Testis (tissue), 2 donors: ENCODE data around the gene RPRML.

Source experiments
- POLR2A ChIP-seq: fragments of 450-650 bp; IDR thresholded peaks from one replicate; pipeline ENCODE4 v1.6.1; 2017; ENCODE audit warnings: antibody characterized with exemption, mild to moderate bottlenecking, moderate library complexity
- TF ChIP-seq, protein P1 (sequence below), 3 experiments: fragments of 450-650 bp in 2 of 3; fragments of 200-600 bp in 1 of 3; sonication (generic) in 1 of 3; IDR thresholded peaks; one replicate each; pipeline ENCODE4 v1.5.1; 2016 to 2019; ENCODE audit warnings: antibody characterized with exemption in 3 of 3, mild to moderate bottlenecking in 2 of 3, moderate library complexity in 1 of 3

DNA sequence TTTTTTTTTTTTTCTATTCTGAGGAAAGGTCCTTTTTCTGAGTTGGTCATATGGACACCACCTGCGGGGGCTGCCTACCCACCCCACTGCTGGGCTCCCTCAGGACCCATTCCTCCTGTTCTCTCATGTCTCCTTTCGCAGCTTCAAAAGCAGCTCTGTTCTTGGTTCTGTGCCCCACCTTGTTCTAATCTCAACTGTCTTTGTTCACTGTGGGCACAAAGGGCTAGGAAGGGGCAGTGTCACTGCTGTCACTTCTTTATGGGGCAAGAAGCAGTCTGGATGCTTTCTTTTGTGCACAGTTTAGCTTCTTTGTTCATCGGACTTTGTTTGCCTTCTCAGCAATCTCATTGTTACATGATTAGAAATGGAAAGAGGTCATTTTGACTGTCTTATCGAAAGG lies 49.0 kb downstream of the RPRML start:
- TF ChIP-seq POLR2A: no peak
- TF ChIP-seq, protein P1, sequence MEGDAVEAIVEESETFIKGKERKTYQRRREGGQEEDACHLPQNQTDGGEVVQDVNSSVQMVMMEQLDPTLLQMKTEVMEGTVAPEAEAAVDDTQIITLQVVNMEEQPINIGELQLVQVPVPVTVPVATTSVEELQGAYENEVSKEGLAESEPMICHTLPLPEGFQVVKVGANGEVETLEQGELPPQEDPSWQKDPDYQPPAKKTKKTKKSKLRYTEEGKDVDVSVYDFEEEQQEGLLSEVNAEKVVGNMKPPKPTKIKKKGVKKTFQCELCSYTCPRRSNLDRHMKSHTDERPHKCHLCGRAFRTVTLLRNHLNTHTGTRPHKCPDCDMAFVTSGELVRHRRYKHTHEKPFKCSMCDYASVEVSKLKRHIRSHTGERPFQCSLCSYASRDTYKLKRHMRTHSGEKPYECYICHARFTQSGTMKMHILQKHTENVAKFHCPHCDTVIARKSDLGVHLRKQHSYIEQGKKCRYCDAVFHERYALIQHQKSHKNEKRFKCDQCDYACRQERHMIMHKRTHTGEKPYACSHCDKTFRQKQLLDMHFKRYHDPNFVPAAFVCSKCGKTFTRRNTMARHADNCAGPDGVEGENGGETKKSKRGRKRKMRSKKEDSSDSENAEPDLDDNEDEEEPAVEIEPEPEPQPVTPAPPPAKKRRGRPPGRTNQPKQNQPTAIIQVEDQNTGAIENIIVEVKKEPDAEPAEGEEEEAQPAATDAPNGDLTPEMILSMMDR (IDR thresholded peaks at IDR 0.05): no peak
